Keratinocyte (primary cell): ENCODE data around the gene HOXA5.

Source experiments
- CTCF ChIP-seq, 3 experiments: IDR thresholded peaks in 1 of 3; conservative IDR thresholded peaks in 1 of 3; optimal IDR thresholded peaks in 1 of 3; 2 replicates in 2 of 3; 3 replicates in 1 of 3; pipeline versions ENCODE3 to v1.5.1; 2011; ENCODE audit warnings: low read length in 3 of 3, mild to moderate bottlenecking in 3 of 3, moderate library complexity in 2 of 3, control low read depth in 1 of 3, inconsistent platforms in 1 of 3; ENCODE audit not compliant: insufficient read depth in 2 of 3; ENCODE audit errors: extremely low read depth in 1 of 3
- EZH2 ChIP-seq: IDR thresholded peaks from one replicate; pipeline ENCODE4 v1.6.1; 2012; ENCODE audit warnings: inconsistent platforms, mild to moderate bottlenecking, low read length, moderate library complexity

GRCh38 chr7:27132214-27132613, 11.3 kb downstream of the HOXA5 start:
- TF ChIP-seq EZH2 (no peak), CTCF (optimal IDR thresholded peaks at IDR 0.05 in 1 of 3, IDR thresholded peaks at IDR 0.05 in 1 of 3, conservative IDR thresholded peaks at IDR 0.05 in 1 of 3; ENCODE audit: extremely low read depth in 1 of 3, insufficient read depth in 2 of 3, low read length in 3 of 3) (no peak)
